ENCODE measurements around the gene NEMP2. TPM values are rescaled to one million over a fixed set of nuclear protein-coding genes. Genes with fewer than 3 reads are reported as not detected.

The NEMP2 gene
- total and polyA plus RNA-seq, 2 of the 8 experiments (the other 6 are each of a cell fraction or from before 2014, with no cell fraction given) = 3.1 to 5.3 TPM

- Histone ChIP-seq H4K20me1 (replicated peaks in 1 of 2; ENCODE audit: control insufficient read depth in 1 of 2, insufficient read depth in 2 of 2, low read length in 2 of 2) (no peaks in the 10 kb centered on the region), H2BK120ac (replicated peaks; ENCODE audit: low read depth, low read length) (no peak overlapping the region), H3K56ac (replicated peaks; ENCODE audit: insufficient read length, low read depth, low read length) (no peak overlapping the region), H3K4me1 (replicated peaks in 1 of 4; ENCODE audit: control insufficient read depth in 3 of 4, insufficient read depth in 4 of 4, low read length in 3 of 4) (no peaks in the 10 kb centered on the region), H3K4me2 (ENCODE audit: insufficient read depth in 1 of 2, low read depth in 2 of 2, low read length in 2 of 2) (no peak overlapping the region), H3K79me1 (ENCODE audit: low read depth, low read length) (no peaks in the 10 kb centered on the region), H3K23me2 (ENCODE audit: low read depth, low read length) (no peaks in the 10 kb centered on the region; the same call in 1 of the 2 replicates), H3K18ac (ENCODE audit: extremely low read depth, low read length) (no peak overlapping the region), H2BK15ac (ENCODE audit: low read length) (no peak overlapping the region), H3K14ac (ENCODE audit: insufficient read length) (no peak overlapping the region), H3K79me2 (ENCODE audit: control insufficient read depth in 1 of 2, insufficient read depth in 2 of 2, low read length in 2 of 2) (no peaks in the 10 kb centered on the region), H3K4ac (replicated peaks; ENCODE audit: insufficient read length, low read depth, low read length) (no peak overlapping the region), H3K27ac (ENCODE audit: low read depth, low read length) (no peak overlapping the region), H2AK5ac (ENCODE audit: low read depth, low read length) (no peak overlapping the region), H2BK5ac (ENCODE audit: low read depth, low read length) (no peak overlapping the region), H2AFZ (ENCODE audit: low read length) (no peak overlapping the region), H3K9me3 (ENCODE audit: insufficient read depth in 2 of 2, low read depth in 1 of 2, low read length in 1 of 2) (no peaks in the 10 kb centered on the region), H2BK20ac (ENCODE audit: low read length) (no peak overlapping the region), H3K27me3 (replicated peaks in 1 of 4; ENCODE audit: control insufficient read depth in 3 of 4, extremely low read depth in 1 of 4, insufficient read depth in 3 of 4, low read length in 3 of 4) (no peaks in the 10 kb centered on the region), H3K9ac (replicated peaks in 1 of 4; ENCODE audit: extremely low read depth in 1 of 4, low read depth in 3 of 4, low read length in 3 of 4) (no peak overlapping the region), H3K36me3 (ENCODE audit: control insufficient read depth in 2 of 4, insufficient read depth in 4 of 4, low read length in 3 of 4) (no peaks in the 10 kb centered on the region), H4K5ac (ENCODE audit: insufficient read length, low read depth, low read length) (no peak overlapping the region), H3K23ac (ENCODE audit: insufficient read length) (no peak overlapping the region), H4K8ac (ENCODE audit: extremely low read depth, insufficient read depth, low read length) (no peak overlapping the region), H4K91ac (replicated peaks; ENCODE audit: insufficient read length, low read length) (no peak overlapping the region), H3K4me3 (ENCODE audit: extremely low read depth in 1 of 4, insufficient read depth in 2 of 4, low read depth in 3 of 4, low read length in 4 of 4) (no peak overlapping the region), H2BK12ac (ENCODE audit: low read depth, low read length) (no peak overlapping the region)
- DNase-seq (ENCODE audit: low read depth in 1 of 2, low spot score in 2 of 2) = no peak
- ChIA-PET CTCF (ENCODE audit: partially characterized antibody) (no interaction called here), POLR2A (ENCODE audit: partially characterized antibody) (interaction anchor here (1.2 kb wide), 1 partner anchor 65 kb away, joined by 3 read pairs; no protein-coding TSS in a partner anchor)
- no peak for FAIRE-seq
- WGBS, 2 experiments (ENCODE audit: extremely low coverage in 1 of 2, insufficient coverage in 1 of 2, insufficient read length in 1 of 2, insufficient replicate concordance in 2 of 2, low coverage in 1 of 2, low lambda C conversion rate in 2 of 2, missing lambda C conversion rate in 1 of 2) = 87% methylated on average over 2 of the region's 2 CpGs; no CpG with 5 or more reads in 1 of the 2 experiments
- TF ChIP-seq TEAD4 (IDR thresholded peaks at IDR 0.05; ENCODE audit: low read depth, low read length) (no peak), TAF1 (IDR thresholded peaks at IDR 0.05; ENCODE audit: low read depth, low read length) (no peak), MAFK (IDR thresholded peaks at IDR 0.05; ENCODE audit: low read depth, low read length) (no peak), CHD2 (IDR thresholded peaks at IDR 0.05; ENCODE audit: low read length) (no peak), NANOG (IDR thresholded peaks at IDR 0.05; ENCODE audit: insufficient read depth, low read depth, low read length, poor library complexity, severe bottlenecking) (no peak), SIN3A (conservative IDR thresholded peaks at IDR 0.05 in 1 of 2, IDR thresholded peaks at IDR 0.05 in 1 of 2; ENCODE audit: low read depth in 1 of 2, low read length in 2 of 2) (no peak), KDM4A (IDR thresholded peaks at IDR 0.05; ENCODE audit: low read depth, low read length, severe bottlenecking) (no peak), BRCA1 (IDR thresholded peaks at IDR 0.05; ENCODE audit: low read depth, low read length) (no peak), POLR2A (IDR thresholded peaks at IDR 0.05; ENCODE audit: control extremely low read depth in 1 of 2, low read depth in 2 of 2, low read length in 2 of 2) (no peak), CHD1 (IDR thresholded peaks at IDR 0.05; ENCODE audit: low read depth, low read length) (no peak), POU5F1 (IDR thresholded peaks at IDR 0.05; ENCODE audit: low read depth, low read length) (no peak), RBBP5 (IDR thresholded peaks at IDR 0.05; ENCODE audit: borderline replicate concordance, low read depth, low read length) (no peak), KDM1A (IDR thresholded peaks at IDR 0.05; ENCODE audit: borderline replicate concordance, low read length) (no peak)
Measured at GRCh38 chr2:190579058-190579410, 44.5 kb upstream of the NEMP2 start.

Measured in H1 (cell line).